Activated naive CD4-positive, alpha-beta T cell treated with anti-CD3 and anti-CD28 coated beads for 36 hours (primary cell): ENCODE measurements around the gene MTF2. TPM values are rescaled to one million over a fixed set of nuclear protein-coding genes. Genes with fewer than 3 reads are reported as not detected.

ENCODE experiments used
- CTCF ChIA-PET: fragments of 350-600 bp; sonication (Branson Sonifier 250); formaldehyde crosslinking; loops from one replicate; lab custom pipeline; 2021; ENCODE audit warnings: antibody characterized with exemption; lab: Charles Lee
- DNase-seq: peaks from one replicate; pipeline ENCODE4 v3.0.0-alpha.2; 2020
- H3K27ac Mint-ChIP-seq: one replicate; pipeline ENCODE4 v1.8.0; 2021; ENCODE audit warnings: mild to moderate bottlenecking, mixed read lengths
- H3K27me3 Mint-ChIP-seq: one replicate; pipeline ENCODE4 v1.8.0; 2021; ENCODE audit warnings: low read depth, mixed read lengths
- H3K36me3 Mint-ChIP-seq: one replicate; pipeline ENCODE4 v1.8.0; 2021; ENCODE audit warnings: low read depth, mixed read lengths
- H3K4me1 Mint-ChIP-seq: one replicate; pipeline ENCODE4 v1.8.0; 2021; ENCODE audit warnings: low read depth, mixed read lengths
- H3K4me3 Mint-ChIP-seq: one replicate; pipeline ENCODE4 v1.8.0; 2021; ENCODE audit warnings: mild to moderate bottlenecking, moderate library complexity, mixed read lengths
- H3K9me3 Mint-ChIP-seq: one replicate; pipeline ENCODE4 v1.8.0; 2021; ENCODE audit warnings: mixed read lengths
- intact Hi-C: fragments of 100-400 bp; cut with micrococcal nuclease; formaldehyde crosslinking; loops from one replicate; pipeline ENCODE4 v1.15.1; 2023
- total RNA-seq, 2 experiments: library from RNA; stranded (reverse); gene quantifications; one replicate each; pipeline ENCODE4 v1.2.3, GENCODE V29; 2021

The MTF2 gene
- total RNA-seq, 2 experiments from 2014 or later, result 51.0 to 56.6 TPM

DNA sequence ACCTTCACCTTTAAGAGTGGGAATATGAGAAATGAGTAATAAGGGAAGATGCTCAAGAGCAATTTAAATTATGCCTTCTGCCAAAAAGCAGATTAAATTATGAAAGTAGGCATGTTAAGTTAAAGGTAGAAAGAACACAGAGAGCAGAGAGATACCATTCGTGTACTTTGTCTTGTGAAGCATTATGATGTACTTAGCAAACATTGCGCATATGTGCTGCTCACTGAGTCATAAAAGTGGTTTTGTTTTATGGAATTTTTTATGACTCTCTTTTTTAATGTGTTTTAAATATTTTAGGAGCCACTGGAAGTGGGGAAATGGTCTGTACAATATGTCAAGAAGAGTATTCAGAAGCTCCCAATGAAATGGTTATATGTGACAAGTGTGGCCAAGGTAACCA, 35.3 kb downstream of the MTF2 start:
- Mint-ChIP-seq H3K27me3 (no peaks in the 10 kb centered on the region), H3K4me1 (peaks cover 22% of the 10 kb centered on the region), H3K36me3 (peaks cover 26% of the 10 kb centered on the region), H3K9me3 (no peaks in the 10 kb centered on the region), H3K4me3 (no peak overlapping the region), H3K27ac (no peak overlapping the region)
- intact Hi-C loops, result no loop called here
- DNase-seq, result no peak
- CTCF ChIA-PET, result interaction anchor here (1.0 kb wide), 1 partner anchor 53 kb away, joined by 3 read pairs; no protein-coding TSS in a partner anchor

DNA sequence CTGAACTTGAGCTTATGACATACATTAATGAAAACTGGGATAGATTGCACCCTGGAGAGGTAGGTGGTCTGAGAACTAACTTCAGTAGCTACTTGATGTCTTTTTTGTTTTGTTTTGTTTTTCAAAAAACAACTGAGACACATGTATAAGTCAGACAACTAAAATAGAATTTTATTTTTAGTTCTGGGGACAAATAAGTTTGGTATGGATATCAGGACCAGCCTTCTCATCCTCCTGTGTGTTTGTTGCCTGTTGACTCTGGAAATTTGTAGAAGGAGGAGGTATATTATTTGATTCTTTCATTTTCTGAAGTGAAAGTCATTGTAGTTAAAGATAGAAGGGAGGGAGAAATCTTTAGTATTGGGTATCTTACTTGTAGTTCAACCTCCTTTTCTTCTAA, 41.5 kb downstream of the MTF2 start:
- Mint-ChIP-seq H3K9me3 (no peaks in the 10 kb centered on the region), H3K27me3 (no peaks in the 10 kb centered on the region), H3K4me3 (no peak overlapping the region), H3K4me1 (peaks cover 6% of the 10 kb centered on the region), H3K27ac (no peak overlapping the region), H3K36me3 (peaks cover 22% of the 10 kb centered on the region)
- CTCF ChIA-PET, result no interaction called here
- DNase-seq, result no peak
- intact Hi-C loops, result no loop called here

DNA sequence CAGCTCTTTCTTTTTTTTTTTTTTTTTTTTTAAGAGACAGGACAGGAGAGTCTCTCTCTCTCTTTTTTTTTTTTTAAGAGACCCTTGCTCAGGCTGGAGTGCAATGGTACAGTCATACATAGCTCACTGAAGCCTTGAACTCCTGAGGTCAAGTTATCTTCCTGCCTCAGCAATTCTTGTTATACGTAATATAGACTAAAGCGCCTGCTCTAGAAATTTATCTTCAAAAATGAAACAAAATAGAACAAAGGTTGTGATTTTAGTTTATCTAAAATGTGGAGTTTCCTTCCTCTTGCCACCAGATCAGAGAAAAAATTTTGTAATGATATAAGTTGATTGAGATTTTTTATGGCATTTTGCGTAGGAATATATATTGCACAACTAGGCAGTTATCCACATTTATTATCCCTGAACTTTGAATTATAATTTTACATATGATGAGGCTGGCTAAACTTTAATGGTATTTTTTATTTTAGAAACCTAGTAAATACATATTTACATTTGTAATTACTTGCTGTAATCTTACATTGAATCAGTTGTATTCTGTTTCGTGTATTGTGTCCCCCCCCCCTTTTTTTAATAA, 44.2 kb downstream of the MTF2 start:
- Mint-ChIP-seq H3K4me1 (peaks cover 6% of the 10 kb centered on the region), H3K27ac (no peak overlapping the region), H3K9me3 (no peaks in the 10 kb centered on the region), H3K4me3 (no peak overlapping the region), H3K27me3 (no peaks in the 10 kb centered on the region), H3K36me3 (peaks cover 11% of the 10 kb centered on the region)
- no peak for DNase-seq
- intact Hi-C loops, result no loop called here
- CTCF ChIA-PET, result interaction anchor here (0.7 kb wide), 1 partner anchor 332 kb away, joined by 3 read pairs; no protein-coding TSS in a partner anchor

DNA sequence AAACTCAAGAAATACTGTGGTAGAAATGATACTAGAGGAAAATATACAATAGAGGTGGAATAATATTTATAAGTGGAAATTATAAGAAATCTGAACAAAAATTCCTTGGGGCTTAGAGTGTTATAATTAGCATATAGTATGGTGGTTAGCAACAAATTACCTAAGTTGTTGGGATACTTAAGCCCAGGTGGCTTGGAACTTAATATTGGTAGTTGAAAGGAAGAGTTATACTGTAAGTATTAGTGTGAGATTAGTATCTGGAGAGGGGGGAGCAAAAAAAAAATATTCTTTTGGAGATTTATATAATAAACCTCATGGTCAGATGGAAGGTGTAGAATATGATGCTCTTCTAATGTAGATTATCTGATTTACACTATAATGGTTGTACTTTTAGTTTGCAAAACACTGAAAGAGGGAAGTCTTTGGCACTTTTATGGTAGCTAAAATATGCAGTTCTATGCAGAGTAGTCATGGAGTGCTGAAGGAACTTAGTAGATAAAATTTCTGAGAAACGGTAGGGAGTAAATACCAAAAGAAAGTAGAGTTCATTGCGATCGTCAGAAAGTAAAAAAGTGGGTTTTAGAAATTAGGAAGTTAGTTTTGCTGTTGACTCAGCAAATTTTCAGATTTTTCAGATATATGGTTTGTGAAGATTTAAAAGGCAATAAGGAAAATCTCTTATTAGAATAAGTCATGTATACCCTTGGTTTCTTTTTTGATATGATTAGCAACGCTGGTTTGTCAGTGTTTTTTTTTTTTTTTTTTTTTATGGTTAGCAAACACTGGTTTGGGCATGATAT, 45.7 kb downstream of the MTF2 start:
- DNase-seq, result no peak
- Mint-ChIP-seq H3K9me3 (no peaks in the 10 kb centered on the region), H3K27ac (no peak overlapping the region), H3K36me3 (peaks cover 11% of the 10 kb centered on the region), H3K4me1 (peaks cover 6% of the 10 kb centered on the region), H3K4me3 (no peak overlapping the region), H3K27me3 (no peaks in the 10 kb centered on the region)
- CTCF ChIA-PET, result no interaction called here
- intact Hi-C loops, result no loop called here

DNA sequence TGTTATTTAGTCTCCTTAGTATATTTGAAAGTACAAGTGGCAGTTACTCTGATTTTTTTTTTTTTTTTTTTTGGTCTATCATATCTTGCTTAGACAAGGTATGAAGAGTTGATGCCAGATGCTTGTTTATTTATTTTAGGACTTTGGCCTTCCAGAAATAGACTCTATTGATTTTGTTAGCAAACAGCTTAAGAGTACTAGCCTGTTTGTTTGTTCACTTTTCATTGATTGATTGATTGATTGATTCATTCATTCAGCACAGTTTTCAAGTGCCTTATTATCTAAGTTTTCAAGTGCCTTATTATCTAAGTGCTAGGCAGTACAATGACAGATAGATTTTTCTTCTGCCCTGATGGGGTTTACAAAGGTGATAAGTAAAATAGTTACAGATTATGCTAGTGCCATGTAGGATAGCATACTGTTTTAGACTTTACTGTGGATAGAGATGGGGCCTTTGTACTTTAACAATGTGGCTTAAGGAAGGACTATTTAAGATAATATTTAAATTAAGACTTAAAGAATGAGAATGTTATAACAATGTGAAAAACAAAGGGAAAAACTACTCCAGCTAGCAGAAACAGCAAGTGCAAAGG, 50.5 kb downstream of the MTF2 start:
- H3K36me3 Mint-ChIP-seq, result peaks cover 7% of the 10 kb centered on the region
- H3K27me3 Mint-ChIP-seq, result no peaks in the 10 kb centered on the region
- DNase-seq, result no peak
- H3K4me3 Mint-ChIP-seq, result no peak overlapping the region
- no peaks in the 10 kb centered on the region for H3K9me3 Mint-ChIP-seq
- no peak overlapping the region for H3K27ac Mint-ChIP-seq
- H3K4me1 Mint-ChIP-seq, result no peaks in the 10 kb centered on the region
- CTCF ChIA-PET, result no interaction called here
- intact Hi-C loops, result no loop called here

DNA sequence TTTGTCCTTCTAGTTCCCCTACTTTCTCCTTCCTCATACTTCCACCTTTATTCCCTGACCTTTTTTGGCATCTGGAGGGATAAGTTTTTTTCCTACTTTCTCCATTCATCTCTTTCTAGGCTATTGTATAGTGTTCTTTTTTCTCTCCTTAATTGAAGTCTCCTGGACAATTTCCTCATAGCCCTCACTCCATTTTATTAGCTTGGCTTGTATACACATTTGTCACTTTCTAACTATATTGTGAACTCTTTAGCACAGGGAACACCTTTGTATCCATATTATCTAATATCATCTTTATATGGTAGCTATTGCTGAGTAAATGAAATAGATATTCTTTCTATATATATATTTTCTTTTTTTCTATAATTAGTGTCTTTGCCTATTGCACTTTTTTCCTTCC, 53.6 kb downstream of the MTF2 start:
- Mint-ChIP-seq H3K36me3 (peaks cover 16% of the 10 kb centered on the region), H3K4me3 (no peak overlapping the region), H3K27me3 (no peaks in the 10 kb centered on the region), H3K27ac (no peak overlapping the region), H3K9me3 (no peaks in the 10 kb centered on the region), H3K4me1 (no peaks in the 10 kb centered on the region)
- CTCF ChIA-PET, result no interaction called here
- intact Hi-C loops, result no loop called here
- DNase-seq, result no peak

DNA sequence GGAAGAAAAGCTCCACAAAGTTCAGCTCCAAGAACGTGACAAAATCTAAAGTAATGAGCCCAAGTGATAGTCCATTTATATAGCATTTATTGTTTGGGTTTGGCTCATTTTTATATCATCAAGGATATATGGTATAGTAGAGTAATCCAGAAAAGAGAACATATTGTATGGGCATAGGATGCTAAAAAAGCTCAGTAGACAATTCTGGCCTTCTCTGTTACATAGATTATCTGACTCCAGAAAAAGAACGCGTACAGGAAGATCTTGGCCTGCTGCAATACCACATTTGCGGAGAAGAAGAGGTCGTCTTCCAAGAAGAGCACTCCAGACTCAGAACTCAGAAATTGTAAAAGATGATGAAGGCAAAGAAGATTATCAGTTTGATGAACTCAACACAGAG, 57.4 kb downstream of the MTF2 start:
- Mint-ChIP-seq H3K9me3 (no peaks in the 10 kb centered on the region), H3K27me3 (no peaks in the 10 kb centered on the region), H3K4me1 (peaks cover 2% of the 10 kb centered on the region), H3K4me3 (no peak overlapping the region), H3K36me3 (peaks cover 24% of the 10 kb centered on the region), H3K27ac (no peak overlapping the region)
- CTCF ChIA-PET, result interaction anchor here (1.3 kb wide), 1 partner anchor 57 kb away, joined by 3 read pairs; the partner anchor contains the start of gene MTF2
- intact Hi-C loops, result no loop called here
- no peak for DNase-seq

DNA sequence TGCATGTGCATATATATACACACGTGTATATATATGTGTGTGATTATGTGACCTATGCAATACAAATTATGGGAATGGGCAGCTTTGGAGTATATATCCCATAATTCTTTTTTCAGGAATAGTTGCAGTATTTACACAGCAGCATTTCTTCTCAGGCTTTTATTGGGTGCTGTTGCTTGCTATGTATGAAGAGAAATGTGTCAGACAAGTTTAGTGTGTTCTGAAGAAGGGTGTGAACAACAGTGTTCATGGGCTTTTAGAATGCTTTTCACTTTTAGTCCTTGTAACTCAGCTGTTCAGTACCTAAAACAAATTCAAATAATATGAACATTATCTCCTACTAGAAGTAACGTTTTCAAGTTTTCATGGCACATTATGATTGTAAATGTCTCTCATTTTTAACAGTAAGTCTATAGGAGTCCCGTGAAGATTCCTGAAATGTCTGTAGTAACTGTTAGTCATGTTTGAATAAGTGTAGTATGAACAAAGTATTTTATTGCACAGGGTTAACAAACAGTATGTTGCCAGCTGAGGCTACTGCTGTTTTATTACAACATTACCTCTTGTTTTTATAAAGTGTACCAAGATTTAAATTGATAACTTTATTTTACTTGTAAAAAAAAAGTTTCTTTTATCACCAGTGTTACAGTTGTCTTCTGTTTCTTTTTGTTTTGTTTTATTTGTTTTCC, 58.7 kb downstream of the MTF2 start:
- Mint-ChIP-seq H3K9me3 (no peaks in the 10 kb centered on the region), H3K4me3 (no peak overlapping the region), H3K4me1 (peaks cover 2% of the 10 kb centered on the region), H3K36me3 (peaks cover 24% of the 10 kb centered on the region), H3K27ac (no peak overlapping the region), H3K27me3 (no peaks in the 10 kb centered on the region)
- DNase-seq, result no peak
- intact Hi-C loops, result no loop called here
- CTCF ChIA-PET, result no interaction called here

DNA sequence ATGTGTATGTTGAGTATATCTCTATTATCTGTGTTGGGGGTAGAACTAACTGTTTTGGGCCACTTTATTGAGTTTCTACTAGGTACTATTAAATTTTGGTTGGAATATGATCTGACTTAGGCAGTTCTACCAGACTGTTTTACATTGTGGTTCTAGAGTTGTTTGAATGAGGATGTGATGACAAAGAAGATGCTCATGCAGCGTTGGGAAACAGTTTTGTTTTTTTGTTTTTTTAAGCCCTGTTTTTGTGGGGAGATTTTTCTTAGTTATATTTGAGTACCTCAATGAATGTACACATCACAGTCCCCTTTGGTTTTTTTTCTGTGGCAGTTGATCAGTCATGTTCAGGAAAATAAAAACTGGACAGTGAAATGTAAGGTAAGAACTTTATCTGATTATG, 61.0 kb downstream of the MTF2 start:
- Mint-ChIP-seq H3K27ac (no peak overlapping the region), H3K4me3 (no peak overlapping the region), H3K9me3 (no peaks in the 10 kb centered on the region), H3K27me3 (no peaks in the 10 kb centered on the region), H3K4me1 (peaks cover 2% of the 10 kb centered on the region), H3K36me3 (peaks cover 19% of the 10 kb centered on the region)
- DNase-seq, result no peak
- intact Hi-C loops, result no loop called here
- CTCF ChIA-PET, result interaction anchor here (0.6 to 0.9 kb wide), 2 partner anchors 22 to 247 kb away, joined by 3 to 5 read pairs; no protein-coding TSS in a partner anchor

DNA sequence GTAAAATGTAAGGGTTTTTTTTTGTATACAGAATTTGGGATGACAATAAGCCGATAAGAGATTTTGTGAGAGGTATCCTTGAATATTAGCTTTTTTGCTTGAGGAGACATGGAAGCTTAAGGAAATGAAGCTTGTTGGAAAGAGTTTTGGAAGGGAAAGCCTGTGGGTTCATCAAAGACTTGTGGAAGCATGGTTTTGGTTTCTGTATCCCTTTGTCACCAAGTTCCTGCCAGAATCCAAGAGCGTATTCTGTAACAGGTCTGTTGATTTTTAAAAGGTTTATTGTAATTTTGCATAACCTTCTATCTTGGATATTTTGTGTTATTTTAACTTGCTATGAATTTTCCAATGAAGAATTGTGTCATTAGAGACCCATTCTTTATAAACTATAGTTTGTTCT, 63.1 kb downstream of the MTF2 start:
- intact Hi-C loops, result no loop called here
- H3K27ac Mint-ChIP-seq, result peak overlapping the region; percentile 36
- no peak overlapping the region for H3K4me3 Mint-ChIP-seq
- H3K36me3 Mint-ChIP-seq, result peaks cover 16% of the 10 kb centered on the region
- H3K9me3 Mint-ChIP-seq, result no peaks in the 10 kb centered on the region
- DNase-seq, result no peak
- peaks cover 2% of the 10 kb centered on the region for H3K4me1 Mint-ChIP-seq
- no peaks in the 10 kb centered on the region for H3K27me3 Mint-ChIP-seq
- CTCF ChIA-PET, result no interaction called here

DNA sequence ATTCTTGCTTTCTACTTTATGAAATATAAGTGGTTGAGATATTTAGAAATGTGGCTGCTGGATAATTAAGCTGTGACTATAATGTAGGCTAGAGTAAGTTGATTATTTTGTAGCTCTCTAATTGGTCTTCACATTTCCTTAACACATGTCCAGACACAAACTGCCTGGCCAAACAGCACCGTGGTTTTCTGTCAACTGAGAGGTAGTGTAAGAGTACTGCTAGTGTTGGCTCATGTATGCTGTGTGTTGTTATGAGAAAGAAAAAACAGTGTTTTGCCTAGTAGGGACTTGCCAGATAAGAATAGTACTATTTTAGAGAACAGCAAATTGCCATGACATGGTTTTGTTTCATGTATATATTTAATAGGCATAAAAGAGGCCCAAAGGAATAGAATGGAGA, 64.1 kb downstream of the MTF2 start:
- H3K27me3 Mint-ChIP-seq, result no peaks in the 10 kb centered on the region
- no peaks in the 10 kb centered on the region for H3K9me3 Mint-ChIP-seq
- CTCF ChIA-PET, result interaction anchor here (0.6 kb wide), 1 partner anchor 125 kb away, joined by 4 read pairs; no protein-coding TSS in a partner anchor
- DNase-seq, result no peak
- H3K4me3 Mint-ChIP-seq, result no peak overlapping the region
- intact Hi-C loops, result no loop called here
- no peak overlapping the region for H3K27ac Mint-ChIP-seq
- peaks cover 2% of the 10 kb centered on the region for H3K4me1 Mint-ChIP-seq
- peaks cover 23% of the 10 kb centered on the region for H3K36me3 Mint-ChIP-seq

DNA sequence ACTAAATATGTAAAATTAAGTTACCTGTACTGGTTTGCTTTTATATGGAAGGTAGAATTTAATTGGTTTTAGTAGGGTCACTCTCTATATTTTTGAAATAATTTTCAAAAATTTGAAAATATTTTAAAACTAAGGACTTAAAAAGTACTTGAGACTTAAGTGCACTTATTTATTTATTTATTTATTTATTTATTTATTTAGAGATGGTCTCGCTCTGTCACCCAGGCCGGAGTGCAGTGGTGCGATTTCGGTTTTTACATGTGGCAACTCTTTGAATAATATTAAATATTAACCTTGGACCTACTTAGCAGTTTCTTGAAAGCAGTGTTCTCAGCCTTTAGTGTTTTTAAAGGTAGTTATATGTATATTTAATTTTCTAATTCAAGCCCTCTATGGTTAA, 64.7 kb downstream of the MTF2 start:
- intact Hi-C loops, result no loop called here
- Mint-ChIP-seq H3K4me1 (peaks cover 2% of the 10 kb centered on the region), H3K27me3 (no peaks in the 10 kb centered on the region), H3K27ac (no peak overlapping the region), H3K36me3 (peaks cover 27% of the 10 kb centered on the region), H3K4me3 (no peak overlapping the region), H3K9me3 (no peaks in the 10 kb centered on the region)
- no peak for DNase-seq
- CTCF ChIA-PET, result interaction anchor here (0.7 kb wide), 1 partner anchor 51 kb away, joined by 4 read pairs; no protein-coding TSS in a partner anchor
